HG02798 (cell line): ENCODE results near the gene POLQ.
"Not testable (repeated sequence)": the region's sequence is repeated elsewhere in the genome, so short reads cannot be mapped to it uniquely, and the experiment has no call there.

ENCODE experiments used
- ATAC-seq: cut with Tn5 transposase; IDR thresholded peaks from one replicate; pipeline ENCODE4 v1.9.1; 2021; ENCODE audit warnings: mild to moderate bottlenecking; ENCODE audit not compliant: unreplicated experiment, poor library complexity

Gene POLQ

DNA sequence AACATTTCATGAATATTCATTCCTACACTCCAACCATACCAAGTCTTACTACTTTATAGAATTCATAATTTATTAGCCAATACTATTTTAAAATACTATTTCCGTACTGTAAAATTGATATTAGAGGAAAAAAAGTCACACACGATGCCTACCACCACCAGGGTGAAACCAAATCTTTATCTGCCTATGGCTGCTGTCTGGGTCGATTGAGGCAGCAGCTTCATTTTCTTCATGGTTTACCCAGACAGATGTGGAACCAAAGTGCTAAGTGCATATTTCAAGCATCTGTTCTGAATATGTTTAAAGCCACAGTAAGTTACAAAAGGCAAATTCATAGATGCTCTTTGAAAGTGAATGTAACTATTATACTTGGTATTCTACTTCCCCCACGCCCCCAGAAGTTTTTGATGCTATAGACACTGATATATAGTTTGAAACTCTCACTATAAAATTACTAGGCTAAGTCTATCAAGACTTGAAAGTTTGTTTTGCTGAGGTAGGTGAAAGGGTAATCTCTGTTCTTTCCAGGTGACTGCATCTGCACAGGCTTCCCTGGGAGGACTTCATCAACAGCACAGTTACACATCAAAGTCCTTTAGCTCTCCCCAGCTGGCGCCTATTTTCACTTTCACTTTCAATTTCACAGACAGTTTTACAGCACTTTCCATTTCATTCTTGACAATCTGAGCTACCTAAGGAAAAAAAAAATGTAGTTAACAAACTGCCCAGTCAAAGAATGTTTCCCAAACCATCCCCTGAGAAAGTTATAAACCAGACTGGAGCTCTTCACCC, 113.9 kb downstream of the POLQ start:
- ATAC-seq, result peak; percentile 95

DNA sequence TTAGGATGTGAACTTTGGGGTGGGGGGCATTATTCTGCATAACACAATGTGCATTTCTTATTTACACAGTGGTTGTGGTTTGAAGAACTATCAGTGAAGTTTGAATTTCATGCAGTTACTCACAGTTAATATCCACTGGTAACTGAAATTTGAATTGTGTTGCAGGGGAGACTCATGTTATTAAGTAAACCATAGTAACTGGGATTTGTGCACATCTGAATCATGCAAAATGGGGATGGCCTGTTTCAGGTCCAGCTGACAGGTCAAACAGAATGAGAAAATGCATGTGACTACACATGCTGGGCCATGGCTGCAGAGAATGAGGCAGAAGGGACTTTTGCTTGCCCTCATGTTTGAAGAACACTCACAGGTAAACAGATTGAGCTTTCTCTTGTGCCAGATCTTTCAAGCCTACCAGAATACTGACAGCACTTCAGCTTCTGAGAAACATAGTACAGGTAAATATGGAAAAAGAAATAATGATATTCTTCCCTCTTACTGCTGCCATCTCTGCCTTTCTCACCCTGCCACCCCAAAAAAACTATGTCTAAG, 115.0 kb downstream of the POLQ start:
- no peak for ATAC-seq

DNA sequence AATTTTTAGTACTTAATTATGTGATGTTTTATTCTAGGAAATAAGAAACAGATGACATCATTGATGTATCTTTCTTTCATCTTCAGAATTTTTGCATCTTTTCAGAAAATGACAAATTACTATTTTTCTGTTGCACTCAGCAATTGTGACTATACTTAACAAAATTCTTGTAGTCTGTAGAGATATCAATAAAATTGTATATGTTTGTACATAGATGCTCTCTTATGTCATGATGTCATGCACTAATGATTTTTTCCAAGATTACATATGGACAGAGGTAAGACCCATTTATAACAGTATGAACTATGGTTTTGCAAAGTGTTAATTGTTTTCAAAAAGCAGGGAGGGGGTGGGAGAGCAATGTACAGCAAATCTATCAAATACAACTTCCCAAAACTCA, 121.2 kb downstream of the POLQ start:
- no peak for ATAC-seq

DNA sequence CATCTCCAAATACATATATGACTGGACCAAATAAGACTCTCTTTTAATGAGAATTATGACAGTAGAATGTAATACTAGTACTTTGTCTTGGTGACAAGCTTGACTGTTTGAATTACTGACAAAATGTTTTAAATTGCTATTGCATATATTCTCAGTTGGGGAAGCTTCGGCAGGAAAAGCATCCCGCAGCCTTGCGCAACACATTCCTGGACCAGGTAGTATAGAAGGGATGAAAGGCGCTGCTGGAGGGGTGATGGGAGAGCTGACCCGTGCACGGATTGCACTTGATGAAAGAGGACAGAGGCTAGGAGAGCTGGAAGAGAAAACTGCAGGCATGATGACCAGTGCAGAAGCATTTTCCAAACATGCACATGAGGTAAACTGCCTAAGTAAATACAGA, 127.6 kb downstream of the POLQ start:
- ATAC-seq, result no peak

DNA sequence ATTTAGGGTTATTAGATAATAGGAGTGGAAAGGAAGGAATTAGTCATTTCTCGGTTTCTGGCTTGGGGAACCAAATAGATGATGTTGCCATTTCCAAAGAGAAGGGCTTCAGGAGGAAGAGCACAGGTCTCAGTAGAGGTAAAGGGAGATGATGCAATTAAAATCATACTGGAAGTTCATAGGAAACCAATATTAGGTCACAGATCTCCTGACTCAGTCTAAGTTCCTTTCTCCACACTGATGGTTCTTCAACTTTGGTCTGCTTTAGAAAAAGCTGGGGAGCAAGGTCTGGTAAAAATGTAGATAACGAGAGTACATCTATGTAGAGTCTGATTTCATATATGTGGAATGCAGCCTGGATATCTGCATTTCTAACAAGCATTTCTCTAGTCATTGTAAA, 130.9 kb downstream of the POLQ start:
- ATAC-seq, result no peak

DNA sequence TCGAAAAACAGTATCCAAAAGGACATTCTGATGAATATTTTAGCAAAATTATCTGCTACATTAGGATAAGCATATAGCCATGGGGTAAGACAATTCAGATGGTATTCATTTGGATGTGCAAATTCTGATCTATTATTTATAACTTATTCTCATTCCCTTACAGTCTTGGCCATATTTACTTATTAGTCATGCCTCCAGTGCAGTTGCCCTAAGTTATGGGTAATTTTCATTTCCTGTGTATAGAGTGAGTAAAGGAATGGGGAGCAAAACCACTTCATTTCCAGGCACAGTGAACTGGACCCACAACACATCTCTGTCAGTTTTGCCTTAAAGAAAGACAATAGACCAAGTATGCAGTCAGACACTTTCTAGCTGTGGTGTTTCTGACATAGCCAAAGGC, 134.3 kb downstream of the POLQ start:
- no peak for ATAC-seq

DNA sequence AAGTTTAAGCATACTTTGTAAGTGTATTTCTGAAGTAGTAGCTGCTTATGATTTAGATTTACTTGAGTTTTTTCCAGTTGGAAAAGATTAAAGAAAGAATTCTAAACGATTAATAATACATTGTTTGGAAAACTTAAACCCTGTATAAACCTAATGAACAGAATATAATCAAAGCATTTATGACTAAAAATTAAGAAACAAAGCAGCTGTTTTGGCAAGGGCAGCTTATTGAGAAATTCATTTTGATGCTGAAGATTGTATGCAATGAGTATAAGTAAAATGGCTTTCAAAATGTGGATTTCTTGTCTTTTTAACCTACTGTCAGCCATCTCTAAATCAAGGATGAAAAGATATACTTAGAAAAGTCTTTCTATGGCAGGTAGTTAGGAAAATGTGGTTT, 140.2 kb downstream of the POLQ start:
- no peak for ATAC-seq

DNA sequence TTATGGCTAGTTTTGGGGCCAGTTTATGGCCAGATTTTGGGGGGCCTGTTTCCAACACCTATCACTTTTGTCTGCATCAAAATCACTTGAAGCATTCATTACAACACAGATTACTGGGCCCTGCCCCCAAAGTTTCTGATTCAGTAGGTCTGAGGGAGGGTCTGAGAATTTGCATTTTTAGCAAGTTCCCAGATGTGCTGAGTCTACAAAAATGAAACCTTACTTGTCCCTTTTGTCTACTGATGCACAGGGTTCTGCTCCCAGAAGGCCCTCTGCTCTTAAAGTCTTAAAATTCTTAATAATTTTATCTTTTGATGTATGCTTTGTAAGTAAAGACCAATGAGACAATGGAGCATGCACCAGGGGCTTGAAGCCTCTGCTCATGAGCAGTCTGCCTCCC, 146.0 kb downstream of the POLQ start:
- ATAC-seq, result no peak

DNA sequence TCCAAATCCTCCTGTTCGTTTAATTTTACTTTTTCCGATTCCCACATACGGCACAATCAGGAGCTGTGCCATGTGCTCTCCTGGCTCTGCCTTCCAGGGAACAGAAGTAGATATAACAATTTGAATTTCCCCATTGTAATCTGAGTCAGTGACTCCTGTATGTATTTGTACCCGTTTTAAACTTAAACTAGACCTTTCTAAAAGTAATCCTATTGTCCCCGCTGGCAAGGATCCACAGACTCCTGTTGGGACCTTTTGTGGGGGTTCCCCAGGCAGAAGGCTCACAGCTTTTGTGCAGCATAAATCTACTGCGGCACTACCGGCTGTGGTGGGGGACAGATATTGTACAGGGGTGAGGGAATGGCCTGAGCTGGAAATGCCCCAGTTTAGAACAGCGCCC, 147.7 kb downstream of the POLQ start:
- ATAC-seq, result not testable (repeated sequence)

DNA sequence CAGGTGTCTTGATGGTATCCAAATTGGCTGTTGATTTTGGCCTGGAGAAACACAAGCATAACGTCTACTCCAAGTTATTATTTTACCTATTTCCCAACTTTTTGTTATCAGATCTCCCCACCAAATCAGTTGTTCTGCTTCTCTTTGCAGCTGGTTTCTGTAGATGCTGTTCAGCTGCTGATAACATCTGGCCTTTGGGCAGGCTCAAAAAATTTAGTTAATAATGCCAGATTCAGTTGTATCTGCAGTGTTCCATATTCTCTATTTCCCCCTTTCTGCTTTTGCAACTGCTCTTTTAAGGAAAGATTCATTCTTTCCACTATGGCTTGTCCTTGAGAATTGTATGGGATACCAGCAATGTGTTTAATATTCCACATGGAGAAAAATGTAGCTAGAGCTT, 149.8 kb downstream of the POLQ start:
- not testable (repeated sequence) for ATAC-seq

DNA sequence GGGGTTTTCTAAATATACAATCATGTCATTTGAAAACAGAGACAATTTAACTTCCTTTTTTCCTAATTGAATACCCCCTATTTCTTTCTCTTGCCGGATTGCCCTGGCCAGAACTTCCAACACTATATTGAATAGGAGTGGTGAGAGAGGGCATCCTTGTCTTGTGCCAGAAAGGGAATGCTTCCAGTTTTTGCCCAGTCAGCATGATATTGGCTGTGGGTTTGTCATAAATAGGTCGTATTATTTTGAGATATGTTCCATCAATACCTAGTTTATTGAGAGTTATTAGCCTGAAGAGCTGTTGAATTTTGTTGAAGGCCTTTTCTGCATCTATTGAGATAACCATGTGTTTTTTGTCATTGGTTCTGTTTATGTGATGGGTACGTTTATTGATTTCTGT, 157.5 kb downstream of the POLQ start:
- ATAC-seq, result not testable (repeated sequence)
